Stimulated activated naive CD8-positive, alpha-beta T cell treated with anti-CD3 and anti-CD28 coated beads, Interleukin-15, Interleukin-2, amounts not matched to agents 100 ng/mL and 50 ng/mL, for 24 hours (primary cell): ENCODE measurements around the gene PPP1R17.

Experiments used
- H3K27ac Mint-ChIP-seq: one replicate; pipeline ENCODE4 v1.8.0; 2021; ENCODE audit warnings: mild to moderate bottlenecking, mixed read lengths
- H3K27me3 Mint-ChIP-seq: one replicate; pipeline ENCODE4 v1.8.0; 2021; ENCODE audit warnings: mixed read lengths
- H3K36me3 Mint-ChIP-seq: one replicate; pipeline ENCODE4 v1.8.0; 2021; ENCODE audit warnings: low read depth, mixed read lengths
- H3K4me1 Mint-ChIP-seq: one replicate; pipeline ENCODE4 v1.8.0; 2021; ENCODE audit warnings: low read depth, mixed read lengths
- H3K4me3 Mint-ChIP-seq: one replicate; pipeline ENCODE4 v1.8.0; 2021; ENCODE audit warnings: mild to moderate bottlenecking, mixed read lengths
- H3K9me3 Mint-ChIP-seq: one replicate; pipeline ENCODE4 v1.8.0; 2021; ENCODE audit warnings: mixed read lengths

The PPP1R17 gene

GRCh38 chr7:31735991-31736982 lies 49.3 kb downstream of the PPP1R17 start:
- no peak overlapping the region for H3K27ac Mint-ChIP-seq
- H3K36me3 Mint-ChIP-seq, result no peaks in the 10 kb centered on the region
- no peaks in the 10 kb centered on the region for H3K9me3 Mint-ChIP-seq
- no peaks in the 10 kb centered on the region for H3K4me1 Mint-ChIP-seq
- H3K4me3 Mint-ChIP-seq, result no peak overlapping the region
- H3K27me3 Mint-ChIP-seq, result peaks cover 4% of the 10 kb centered on the region

- Mint-ChIP-seq H3K4me3 (no peak overlapping the region), H3K36me3 (no peaks in the 10 kb centered on the region), H3K27ac (no peak overlapping the region), H3K4me1 (no peaks in the 10 kb centered on the region), H3K27me3 (peaks cover 19% of the 10 kb centered on the region), H3K9me3 (no peaks in the 10 kb centered on the region)
These were observed 54.8 kb downstream of the PPP1R17 start for GRCh38 chr7:31741852-31742251.

GRCh38 chr7:31744294-31744874 lies 57.4 kb downstream of the PPP1R17 start:
- Mint-ChIP-seq H3K36me3 (no peaks in the 10 kb centered on the region), H3K4me1 (no peaks in the 10 kb centered on the region), H3K27me3 (peaks cover 19% of the 10 kb centered on the region), H3K4me3 (no peak overlapping the region), H3K9me3 (no peaks in the 10 kb centered on the region), H3K27ac (no peak overlapping the region)

- Mint-ChIP-seq H3K36me3 (no peaks in the 10 kb centered on the region), H3K4me3 (no peak overlapping the region), H3K27me3 (peaks cover 18% of the 10 kb centered on the region), H3K27ac (no peak overlapping the region), H3K4me1 (no peaks in the 10 kb centered on the region), H3K9me3 (no peaks in the 10 kb centered on the region)
These were observed 60.5 kb downstream of the PPP1R17 start for GRCh38 chr7:31747553-31747952.

- peaks cover 18% of the 10 kb centered on the region for H3K27me3 Mint-ChIP-seq
- no peak overlapping the region for H3K4me3 Mint-ChIP-seq
- H3K36me3 Mint-ChIP-seq, result no peaks in the 10 kb centered on the region
- H3K9me3 Mint-ChIP-seq, result no peaks in the 10 kb centered on the region
- H3K27ac Mint-ChIP-seq, result no peak overlapping the region
- no peaks in the 10 kb centered on the region for H3K4me1 Mint-ChIP-seq
These were observed 61.1 kb downstream of the PPP1R17 start for GRCh38 chr7:31748084-31748483.

GRCh38 chr7:31751726-31752125 lies 64.7 kb downstream of the PPP1R17 start:
- peaks cover 4% of the 10 kb centered on the region for H3K27me3 Mint-ChIP-seq
- H3K9me3 Mint-ChIP-seq, result no peaks in the 10 kb centered on the region
- H3K4me1 Mint-ChIP-seq, result no peaks in the 10 kb centered on the region
- H3K4me3 Mint-ChIP-seq, result no peak overlapping the region
- no peaks in the 10 kb centered on the region for H3K36me3 Mint-ChIP-seq
- H3K27ac Mint-ChIP-seq, result no peak overlapping the region
